H9 (cell line): ENCODE measurements around the gene RASGRF2. TPM values are rescaled to one million over a fixed set of nuclear protein-coding genes. Genes with fewer than 3 reads are reported as not detected.
"Not testable (repeated sequence)": the region's sequence is repeated elsewhere in the genome, so short reads cannot be mapped to it uniquely, and the experiment has no call there.

Experiments used
- DNase-seq: peaks from one replicate; pipeline ENCODE4 v3.0.0-alpha.2; 2017
- H2AFZ ChIP-seq: one replicate; pipeline ENCODE4 v1.6.1; 2013; ENCODE audit warnings: mild to moderate bottlenecking, low read length, control low read depth, moderate library complexity
- H2AK5ac ChIP-seq: 2 replicates; pipeline ENCODE4 v1.6.1; 2013; ENCODE audit warnings: low read length, control low read depth, mixed read lengths; ENCODE audit not compliant: insufficient read length
- H2BK120ac ChIP-seq: one replicate; pipeline ENCODE4 v1.6.1; 2013; ENCODE audit warnings: low read depth, mild to moderate bottlenecking, low read length, control low read depth, inconsistent platforms; ENCODE audit not compliant: poor library complexity, severe bottlenecking
- H2BK12ac ChIP-seq: 2 replicates; pipeline ENCODE4 v1.6.1; 2013; ENCODE audit warnings: low read length, control low read depth, mixed read lengths, low read depth; ENCODE audit not compliant: insufficient read length
- H2BK15ac ChIP-seq: 2 replicates; pipeline ENCODE4 v1.6.1; 2013; ENCODE audit warnings: low read depth, low read length, control low read depth
- H2BK20ac ChIP-seq: one replicate; pipeline ENCODE4 v1.6.1; 2013; ENCODE audit warnings: low read depth, mild to moderate bottlenecking, low read length, control low read depth, inconsistent platforms; ENCODE audit not compliant: poor library complexity, severe bottlenecking
- H2BK5ac ChIP-seq: 2 replicates; pipeline ENCODE4 v1.6.1; 2013; ENCODE audit warnings: low read length, control low read depth, mixed read lengths; ENCODE audit not compliant: insufficient read length
- H3K14ac ChIP-seq: 2 replicates; pipeline ENCODE4 v1.6.1; 2013; ENCODE audit warnings: low read length, control low read depth; ENCODE audit not compliant: insufficient read depth
- H3K18ac ChIP-seq: 2 replicates; pipeline ENCODE4 v1.6.1; 2013; ENCODE audit warnings: low read depth, mild to moderate bottlenecking, mixed read lengths, low read length, control low read depth; ENCODE audit not compliant: insufficient read length
- H3K23ac ChIP-seq: 2 replicates; pipeline ENCODE4 v1.6.1; 2013; ENCODE audit warnings: low read length, control low read depth, mixed read lengths, low read depth; ENCODE audit not compliant: insufficient read length
- H3K23me2 ChIP-seq: 2 replicates; pipeline ENCODE4 v1.6.1; 2013; ENCODE audit warnings: low read depth, mild to moderate bottlenecking, mixed read lengths, low read length, control low read depth; ENCODE audit not compliant: insufficient read length, poor library complexity, severe bottlenecking
- H3K27ac ChIP-seq: 2 replicates; pipeline ENCODE4 v1.5.1; 2013; ENCODE audit warnings: low read length, control low read depth, mixed read lengths, low read depth; ENCODE audit not compliant: insufficient read length
- H3K27me3 ChIP-seq: 2 replicates; pipeline ENCODE4 v1.6.1; 2013; ENCODE audit warnings: low read length, control low read depth, inconsistent platforms; ENCODE audit not compliant: insufficient read depth
- H3K4ac ChIP-seq: 2 replicates; pipeline ENCODE4 v1.6.1; 2013; ENCODE audit warnings: low read depth, mild to moderate bottlenecking, control low read depth, inconsistent platforms, low read length, moderate library complexity
- H3K4me1 ChIP-seq: 2 replicates; pipeline ENCODE4 v1.6.1; 2013; ENCODE audit warnings: low read length, control low read depth, inconsistent platforms; ENCODE audit not compliant: insufficient read depth
- H3K4me2 ChIP-seq: 2 replicates; pipeline ENCODE4 v1.6.1; 2013; ENCODE audit warnings: low read length, control low read depth, mixed read lengths; ENCODE audit not compliant: insufficient read length, insufficient read depth
- H3K56ac ChIP-seq: 2 replicates; pipeline ENCODE4 v1.6.1; 2013; ENCODE audit warnings: low read depth, mild to moderate bottlenecking, mixed read lengths, low read length, control low read depth; ENCODE audit not compliant: insufficient read length
- H3K79me1 ChIP-seq: 2 replicates; pipeline ENCODE4 v1.6.1; 2013; ENCODE audit warnings: low read depth, mild to moderate bottlenecking, moderate library complexity, low read length, control low read depth, inconsistent platforms; ENCODE audit not compliant: insufficient read depth, poor library complexity, severe bottlenecking
- H3K79me2 ChIP-seq: 2 replicates; pipeline ENCODE4 v1.6.1; 2013; ENCODE audit warnings: low read length, control low read depth, inconsistent platforms; ENCODE audit not compliant: insufficient read depth
- H3K9ac ChIP-seq: 2 replicates; pipeline ENCODE4 v1.6.1; 2013; ENCODE audit warnings: low read length, control low read depth, mixed read lengths; ENCODE audit not compliant: insufficient read length; ENCODE audit errors: extremely low read depth
- H3K9me3 ChIP-seq: one replicate; pipeline ENCODE4 v1.6.1; 2013; ENCODE audit warnings: low read depth, low read length, inconsistent platforms; ENCODE audit not compliant: control insufficient read depth
- H3T11ph ChIP-seq: one replicate; pipeline ENCODE4 v1.6.1; 2013; ENCODE audit warnings: mild to moderate bottlenecking, low read length, control low read depth, inconsistent platforms
- H4K20me1 ChIP-seq: one replicate; pipeline ENCODE4 v1.6.1; 2013; ENCODE audit not compliant: control insufficient read depth, insufficient read length, insufficient read depth
- H4K5ac ChIP-seq: 2 replicates; pipeline ENCODE4 v1.6.1; 2013; ENCODE audit warnings: low read depth, mild to moderate bottlenecking, mixed read lengths, low read length, control low read depth; ENCODE audit not compliant: insufficient read length
- H4K8ac ChIP-seq: replicated peaks from 2 replicates; pipeline ENCODE4 v1.6.1; 2013; ENCODE audit warnings: low read length, control low read depth, mixed read lengths, low read depth; ENCODE audit not compliant: insufficient read length
- H4K91ac ChIP-seq: 2 replicates; pipeline ENCODE4 v1.6.1; 2013; ENCODE audit warnings: low read depth, mild to moderate bottlenecking, moderate library complexity, mixed read lengths, low read length, control low read depth; ENCODE audit not compliant: insufficient read length
- H3K27ac Mint-ChIP-seq, 3 experiments: 2 replicates in 2 of 3; 3 replicates in 1 of 3; pipeline ENCODE4 v1.8.0; 2020 to 2021; ENCODE audit warnings: mixed read lengths in 3 of 3, mild to moderate bottlenecking in 1 of 3, moderate library complexity in 1 of 3
- H3K27me3 Mint-ChIP-seq: 2 replicates; pipeline ENCODE4 v1.8.0; 2021; ENCODE audit warnings: low read depth, mild to moderate bottlenecking, moderate library complexity, mixed read lengths
- H3K36me3 Mint-ChIP-seq, 3 experiments: 2 replicates in 2 of 3; 3 replicates in 1 of 3; pipeline ENCODE4 v1.8.0; 2020 to 2021; ENCODE audit warnings: low read depth in 3 of 3, mixed read lengths in 3 of 3; ENCODE audit not compliant: insufficient read depth in 1 of 3
- H3K4me1 Mint-ChIP-seq, 2 experiments: 2 replicates each; pipeline ENCODE4 v1.8.0; 2020; ENCODE audit warnings: mixed read lengths in 2 of 2
- H3K4me3 Mint-ChIP-seq, 2 experiments: 2 replicates in 1 of 2; 3 replicates in 1 of 2; pipeline ENCODE4 v1.8.0; 2020 to 2021; ENCODE audit warnings: mild to moderate bottlenecking in 2 of 2, mixed read lengths in 2 of 2, moderate library complexity in 1 of 2
- H3K9me3 Mint-ChIP-seq, 2 experiments: 2 replicates in 1 of 2; 3 replicates in 1 of 2; pipeline ENCODE4 v1.8.0; 2020; ENCODE audit warnings: mild to moderate bottlenecking in 2 of 2, mixed read lengths in 2 of 2, moderate library complexity in 1 of 2
- WGBS: extraction: QIAGEN DNeasy Blood & Tissue Kit; methylation state at CpG from one replicate; pipeline ENCODE4 v1.1.7; 2013; ENCODE audit warnings: missing lambda C conversion rate, low lambda C conversion rate, mixed read lengths; ENCODE audit not compliant: insufficient read length; ENCODE audit errors: extremely low coverage; 5-methylcytosine and 5-hydroxymethylcytosine counted together
- total RNA-seq: library from RNA; stranded (reverse); gene quantifications from 2 replicates; pipeline ENCODE4 v1.2.1, GENCODE V29; 2021
- TF ChIP-seq, protein P1 (sequence below): fragments of 200-600 bp; sonication (generic); conservative IDR thresholded peaks from 3 replicates; pipeline ENCODE4 v1.8.0; 2021; ENCODE audit warnings: antibody characterized with exemption, mild to moderate bottlenecking

RASGRF2 gene
- total RNA-seq, 1 experiment from 2014 or later = 13.5 TPM

DNA sequence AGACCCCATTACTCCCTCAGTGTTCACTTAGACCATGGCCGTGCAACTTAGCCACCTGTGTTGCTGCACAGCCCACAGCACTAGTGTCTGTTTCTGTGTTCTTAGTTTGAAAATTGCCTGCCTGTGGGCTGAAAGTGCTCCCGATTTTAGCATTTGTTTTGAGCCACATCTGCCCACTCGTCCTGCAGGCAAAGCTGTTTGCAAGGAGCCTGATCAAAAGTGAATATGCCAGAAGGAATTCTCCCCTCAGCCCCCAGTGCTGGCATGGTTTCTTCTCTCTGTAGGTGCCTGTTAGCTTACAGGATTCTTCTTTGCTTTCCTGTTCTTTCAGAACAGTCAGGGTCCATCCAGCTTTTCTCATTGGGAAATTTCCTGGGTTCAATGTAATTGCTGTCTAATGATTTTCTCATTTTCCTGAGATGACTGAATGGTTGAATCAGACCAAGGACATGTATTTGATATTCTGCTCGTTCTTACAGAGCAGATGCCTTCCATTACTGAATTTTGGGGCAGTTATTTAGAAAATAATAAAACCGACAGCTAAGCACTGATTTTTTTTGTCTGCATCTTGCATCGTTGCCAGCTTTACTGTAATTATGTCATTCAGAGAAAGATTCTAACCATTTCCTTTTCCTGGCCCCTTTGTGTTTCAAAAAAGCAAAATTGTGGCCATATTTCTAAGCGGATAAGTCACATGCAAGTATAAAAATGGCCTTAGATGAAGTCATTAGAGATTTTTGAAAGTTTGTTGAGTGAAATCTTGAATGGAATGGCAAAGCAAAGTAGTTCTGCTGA is 161.9 kb downstream of the RASGRF2 start:
- no peak overlapping the region for H4K5ac ChIP-seq
- no peak overlapping the region for H2AK5ac ChIP-seq
- no peak overlapping the region for H2BK12ac ChIP-seq
- no peak overlapping the region for H2BK20ac ChIP-seq
- H2BK5ac ChIP-seq = no peak overlapping the region
- Mint-ChIP-seq H3K4me3 (no peak overlapping the region), H3K36me3 (no peaks in the 10 kb centered on the region), H3K4me1 (peaks cover 4 to 7% of the 10 kb centered on the region in 2 experiments; a peak in 2 of 4 replicates), H3K9me3 (no peaks in the 10 kb centered on the region), H3K27me3 (no peaks in the 10 kb centered on the region), H3K27ac (peak overlapping the region in 2 of 3 experiments; percentile 11 to 68; a peak in 1 of 7 replicates)
- no peaks in the 10 kb centered on the region for H3K79me2 ChIP-seq
- no peak overlapping the region for H3K4ac ChIP-seq
- no peak overlapping the region for H2BK120ac ChIP-seq
- no peak overlapping the region for H3K18ac ChIP-seq
- no peaks in the 10 kb centered on the region for H3K4me1 ChIP-seq
- H3K23ac ChIP-seq = no peak overlapping the region
- no CpG with 5 or more reads among the region's 7 CpGs for WGBS
- no peak overlapping the region for H4K91ac ChIP-seq
- TF ChIP-seq, protein P1, sequence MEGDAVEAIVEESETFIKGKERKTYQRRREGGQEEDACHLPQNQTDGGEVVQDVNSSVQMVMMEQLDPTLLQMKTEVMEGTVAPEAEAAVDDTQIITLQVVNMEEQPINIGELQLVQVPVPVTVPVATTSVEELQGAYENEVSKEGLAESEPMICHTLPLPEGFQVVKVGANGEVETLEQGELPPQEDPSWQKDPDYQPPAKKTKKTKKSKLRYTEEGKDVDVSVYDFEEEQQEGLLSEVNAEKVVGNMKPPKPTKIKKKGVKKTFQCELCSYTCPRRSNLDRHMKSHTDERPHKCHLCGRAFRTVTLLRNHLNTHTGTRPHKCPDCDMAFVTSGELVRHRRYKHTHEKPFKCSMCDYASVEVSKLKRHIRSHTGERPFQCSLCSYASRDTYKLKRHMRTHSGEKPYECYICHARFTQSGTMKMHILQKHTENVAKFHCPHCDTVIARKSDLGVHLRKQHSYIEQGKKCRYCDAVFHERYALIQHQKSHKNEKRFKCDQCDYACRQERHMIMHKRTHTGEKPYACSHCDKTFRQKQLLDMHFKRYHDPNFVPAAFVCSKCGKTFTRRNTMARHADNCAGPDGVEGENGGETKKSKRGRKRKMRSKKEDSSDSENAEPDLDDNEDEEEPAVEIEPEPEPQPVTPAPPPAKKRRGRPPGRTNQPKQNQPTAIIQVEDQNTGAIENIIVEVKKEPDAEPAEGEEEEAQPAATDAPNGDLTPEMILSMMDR = no peak
- no peak overlapping the region for H3K56ac ChIP-seq
- H3T11ph ChIP-seq = no peak overlapping the region
- H3K9me3 ChIP-seq = no peaks in the 10 kb centered on the region
- H3K9ac ChIP-seq = no peak overlapping the region
- no peak overlapping the region for H2AFZ ChIP-seq
- H3K14ac ChIP-seq = no peak overlapping the region
- DNase-seq = no peak
- H3K27ac ChIP-seq = no peak overlapping the region
- H4K20me1 ChIP-seq = no peaks in the 10 kb centered on the region
- no peak overlapping the region for H3K4me2 ChIP-seq
- no peaks in the 10 kb centered on the region for H3K27me3 ChIP-seq
- no peaks in the 10 kb centered on the region for H3K23me2 ChIP-seq
- H4K8ac ChIP-seq = no peak overlapping the region
- H2BK15ac ChIP-seq = no peak overlapping the region
- no peaks in the 10 kb centered on the region for H3K79me1 ChIP-seq

DNA sequence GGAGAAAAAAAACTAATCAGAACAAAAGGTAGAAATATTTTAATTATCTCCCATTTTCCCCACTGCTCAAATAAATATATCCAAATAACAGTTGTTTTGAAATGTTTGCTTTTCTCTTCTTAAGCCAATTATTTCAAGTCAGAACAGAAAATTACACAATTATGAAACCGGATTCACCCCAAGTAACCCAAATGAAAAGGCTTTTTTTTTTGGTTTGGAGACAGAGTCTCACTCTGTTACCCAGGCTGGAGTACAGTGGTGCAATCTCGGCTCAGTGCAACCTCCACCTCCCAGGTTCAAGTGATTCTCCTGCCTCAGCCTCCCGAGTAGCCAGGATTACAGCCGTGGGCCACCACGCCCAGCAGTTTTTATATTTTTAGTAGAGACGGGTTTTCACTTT is 164.5 kb downstream of the RASGRF2 start:
- not testable (repeated sequence) for H3K9ac ChIP-seq, H2BK5ac ChIP-seq, H3K36me3 Mint-ChIP-seq, H4K91ac ChIP-seq, H2BK12ac ChIP-seq, H3K27me3 ChIP-seq, H2BK120ac ChIP-seq, H3K4ac ChIP-seq, H4K8ac ChIP-seq, H3K56ac ChIP-seq, H3K27ac ChIP-seq, H2BK15ac ChIP-seq, H3K9me3 Mint-ChIP-seq, H2AFZ ChIP-seq, H3K27me3 Mint-ChIP-seq, H3K14ac ChIP-seq, H3K4me2 ChIP-seq, H3K4me1 Mint-ChIP-seq, DNase-seq, H3K4me3 Mint-ChIP-seq, H3K27ac Mint-ChIP-seq, H3K4me1 ChIP-seq, H2AK5ac ChIP-seq, H3K79me2 ChIP-seq, H3K23me2 ChIP-seq, H2BK20ac ChIP-seq, H3K23ac ChIP-seq, H4K20me1 ChIP-seq, H3T11ph ChIP-seq, H3K79me1 ChIP-seq, H4K5ac ChIP-seq, H3K9me3 ChIP-seq, H3K18ac ChIP-seq
- no CpG with 5 or more reads among the region's 6 CpGs for WGBS
